ENCODE measurements around the gene HS2ST1.
"Not testable (repeated sequence)": the region's sequence is repeated elsewhere in the genome, so short reads cannot be mapped to it uniquely, and the experiment has no call there.

HS2ST1 gene

DNA sequence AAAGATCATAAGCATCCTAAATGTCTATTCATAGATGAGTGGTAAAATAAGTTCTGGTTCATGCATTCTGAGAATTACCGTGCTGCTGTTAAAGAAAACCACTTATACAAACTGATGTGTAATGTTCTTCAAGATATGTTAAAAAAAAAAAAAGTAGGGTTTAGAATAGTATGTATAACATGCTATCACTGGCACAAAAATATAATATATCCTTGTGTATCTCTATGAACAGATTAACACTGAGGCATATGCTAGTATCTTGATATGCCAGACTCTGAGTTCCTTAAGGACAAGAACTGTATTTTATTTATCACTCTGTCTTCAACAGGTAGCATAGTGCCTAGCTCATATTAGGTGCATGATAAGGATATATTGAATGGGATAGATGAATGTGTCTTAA, 108.9 kb downstream of the HS2ST1 start:
- DNase-seq (ENCODE audit: low spot score): no peak

GRCh38 chr1:87024936-87025540, 110.6 kb downstream of the HS2ST1 start:
- no peak for DNase-seq (ENCODE audit: low spot score)

- DNase-seq (ENCODE audit: low spot score): not testable (repeated sequence)
Measured at GRCh38 chr1:87027561-87027960, 113.1 kb downstream of the HS2ST1 start.

DNA sequence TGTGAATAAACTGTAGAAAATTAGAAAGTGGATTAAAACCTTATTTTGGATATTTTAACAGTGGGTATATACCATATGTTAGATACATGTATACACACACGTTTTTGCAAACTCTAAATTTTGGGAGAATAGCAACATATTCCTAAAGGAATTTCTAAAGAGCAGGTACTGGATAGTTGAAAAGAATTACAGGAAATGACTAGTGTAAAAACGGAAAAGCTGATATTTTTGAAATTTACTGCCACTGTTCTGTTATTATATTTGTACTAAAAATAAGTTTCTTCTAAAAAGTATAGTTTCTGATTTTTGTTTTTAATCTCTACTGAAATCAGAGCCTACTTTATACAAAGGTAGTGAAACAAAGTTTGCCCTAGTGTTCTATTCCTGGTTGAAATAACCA, 114.1 kb downstream of the HS2ST1 start:
- no peak for DNase-seq (ENCODE audit: low spot score)

GRCh38 chr1:87030740-87031690, 116.6 kb downstream of the HS2ST1 start:
- DNase-seq (ENCODE audit: low spot score): no peak

DNA sequence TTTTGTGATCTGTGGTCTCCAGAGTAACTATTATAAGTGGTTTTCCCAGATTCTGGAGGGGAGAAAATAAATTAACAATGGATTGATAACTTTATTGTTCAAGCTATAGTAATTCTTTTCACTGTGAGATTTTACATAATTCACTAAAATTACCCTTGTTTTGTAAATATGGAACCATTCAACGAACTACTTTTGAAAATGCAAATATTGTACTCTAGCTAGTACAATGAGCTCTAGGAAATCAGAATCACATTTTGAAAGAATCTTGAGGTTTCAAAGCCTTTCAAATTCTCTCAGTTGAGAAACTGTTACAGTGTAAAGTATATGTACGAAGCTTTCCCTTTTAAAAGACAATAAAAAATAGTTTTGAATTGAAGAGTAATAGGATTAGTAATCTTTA, 119.9 kb downstream of the HS2ST1 start:
- no peak for DNase-seq (ENCODE audit: low spot score)

DNA sequence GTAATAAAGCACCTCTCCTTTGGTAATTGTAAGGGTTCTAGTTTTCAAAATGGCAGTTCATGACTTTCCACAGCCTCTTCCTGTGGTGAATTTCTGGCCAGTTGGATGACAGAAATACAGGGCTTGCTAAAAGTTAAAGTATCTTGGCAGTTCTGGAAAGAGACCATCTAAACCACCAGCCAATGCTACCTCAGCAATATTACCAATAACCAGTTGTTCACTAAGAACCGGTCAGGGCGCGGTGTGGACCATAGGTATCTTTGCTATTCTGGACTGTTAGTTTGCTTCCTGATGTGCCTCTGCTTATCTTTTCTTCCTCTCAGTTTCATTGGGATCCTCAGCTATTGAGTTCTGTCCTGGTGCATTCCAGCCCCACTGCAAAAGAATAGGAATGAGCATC, 124.7 kb downstream of the HS2ST1 start:
- no peak for DNase-seq (ENCODE audit: low spot score)

DNA sequence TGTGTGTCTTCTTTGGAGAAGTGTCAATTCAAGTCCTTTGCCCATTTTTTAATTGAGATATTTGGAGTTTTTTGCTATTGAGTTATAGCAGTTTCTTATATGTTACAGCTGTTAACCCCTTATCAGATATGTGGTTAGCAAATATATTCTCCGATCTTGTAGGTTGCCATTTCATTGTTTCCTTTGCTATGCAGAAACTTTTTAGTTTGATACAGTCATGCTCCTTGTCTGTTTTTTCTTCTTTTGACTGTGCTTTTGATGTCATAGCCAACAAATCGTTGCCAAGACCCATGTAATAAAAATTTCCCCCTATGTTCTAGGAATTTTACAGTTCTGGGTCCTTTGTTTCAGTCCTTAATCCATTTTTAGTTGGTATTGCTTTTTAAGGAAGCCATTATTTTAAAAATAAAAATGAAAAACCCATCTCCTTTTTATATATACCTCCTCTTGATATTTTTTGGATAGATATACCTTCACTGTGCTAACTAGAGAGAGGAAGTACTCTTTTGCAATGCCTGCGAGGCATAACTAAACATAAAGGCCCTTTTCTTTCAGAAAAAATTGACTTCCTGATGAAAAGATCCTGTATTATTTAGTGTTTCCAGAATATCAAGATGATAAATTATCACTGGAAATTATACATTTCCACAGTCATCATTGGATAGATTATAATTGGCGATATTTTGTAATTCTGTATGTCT, 127.8 kb downstream of the HS2ST1 start:
- no peak for DNase-seq (ENCODE audit: low spot score)

DNA sequence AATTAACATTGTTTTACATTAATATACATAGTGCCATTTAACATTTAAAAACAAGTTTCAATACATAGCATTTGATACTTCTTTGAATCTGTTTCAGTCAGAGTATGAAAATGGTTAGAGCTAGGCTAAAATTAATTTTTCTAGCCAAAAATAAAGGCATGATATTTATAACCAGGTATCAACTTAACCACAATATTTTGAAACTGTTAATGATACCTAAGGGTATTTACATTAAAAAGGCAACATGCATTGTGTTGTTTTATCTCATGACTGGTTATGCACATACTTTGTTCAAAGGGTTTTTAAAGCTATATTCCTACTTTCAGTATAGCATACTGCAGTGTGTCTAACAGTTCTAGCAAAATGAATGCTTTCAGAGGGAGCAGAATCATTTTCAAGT, 130.0 kb downstream of the HS2ST1 start:
- DNase-seq (ENCODE audit: low spot score): no peak

DNA sequence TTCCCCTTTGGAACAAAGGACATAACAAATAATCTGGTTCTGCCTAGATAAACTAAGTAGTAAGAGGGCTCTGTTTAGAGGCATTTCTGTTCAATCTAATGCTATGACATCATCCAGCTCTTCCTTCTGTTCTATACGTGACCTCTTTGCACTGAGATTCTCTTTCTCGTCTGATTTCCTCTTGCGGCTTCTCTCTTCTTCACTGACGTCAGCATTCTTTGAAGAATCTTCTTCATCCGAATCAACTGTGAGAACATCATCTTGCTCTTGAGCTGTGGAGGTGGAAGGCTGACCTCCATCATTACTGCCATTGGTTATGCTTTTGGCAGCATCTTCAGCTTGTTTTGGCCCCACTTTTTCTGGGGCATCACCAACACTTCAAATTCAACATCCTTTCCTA, 130.4 kb downstream of the HS2ST1 start:
- DNase-seq (ENCODE audit: low spot score): no peak

DNA sequence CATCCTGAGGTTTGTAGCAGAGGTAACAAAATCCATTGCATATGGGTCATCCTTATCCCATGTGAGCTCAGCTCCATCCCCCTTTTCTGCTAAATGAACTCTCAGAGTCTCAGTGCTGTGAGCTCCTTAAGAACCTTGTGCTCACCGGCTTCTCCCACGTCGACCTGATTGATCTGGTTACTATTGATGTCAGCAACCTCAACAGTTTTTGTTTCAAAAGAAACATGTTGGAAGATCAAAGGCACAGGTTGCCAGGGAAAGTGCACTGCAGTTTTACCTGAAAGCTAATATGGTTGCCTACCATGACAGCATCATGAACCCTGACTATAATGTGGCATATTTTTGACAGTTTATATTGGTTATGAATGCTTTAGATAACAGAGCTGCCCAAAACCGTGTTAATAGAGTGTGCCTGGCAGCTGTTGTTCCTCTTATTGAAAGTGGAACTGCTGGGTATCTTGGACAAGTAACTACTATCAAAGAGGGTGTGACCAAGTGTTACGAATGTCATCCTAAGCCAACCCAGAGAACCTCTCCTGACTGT, 131.4 kb downstream of the HS2ST1 start:
- no peak for DNase-seq (ENCODE audit: low spot score)

GRCh38 chr1:87046951-87047350, 132.5 kb downstream of the HS2ST1 start:
- no peak for DNase-seq (ENCODE audit: low spot score)

GRCh38 chr1:87048237-87048636, 133.8 kb downstream of the HS2ST1 start:
- no peak for DNase-seq (ENCODE audit: low spot score)

DNA sequence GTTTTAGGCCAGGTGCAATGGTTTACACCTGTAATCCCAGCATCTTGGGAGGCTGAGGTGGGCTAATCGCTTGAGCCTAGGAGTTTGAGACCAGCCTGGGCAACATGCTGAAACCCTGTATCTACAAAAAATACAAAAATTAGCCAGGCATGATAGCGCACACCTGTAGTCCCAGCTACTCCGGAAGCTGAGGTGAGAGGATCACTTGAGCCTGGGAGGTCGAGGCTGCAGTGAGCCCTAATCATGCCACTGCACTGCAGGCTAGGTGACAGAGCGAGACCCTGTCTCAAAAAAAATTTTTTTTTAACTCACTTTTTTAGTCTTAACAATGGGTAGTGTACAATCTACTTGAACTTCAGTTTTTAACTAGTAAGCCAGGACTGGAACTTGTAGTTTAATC, 137.5 kb downstream of the HS2ST1 start:
- no peak for DNase-seq (ENCODE audit: low spot score)

DNA sequence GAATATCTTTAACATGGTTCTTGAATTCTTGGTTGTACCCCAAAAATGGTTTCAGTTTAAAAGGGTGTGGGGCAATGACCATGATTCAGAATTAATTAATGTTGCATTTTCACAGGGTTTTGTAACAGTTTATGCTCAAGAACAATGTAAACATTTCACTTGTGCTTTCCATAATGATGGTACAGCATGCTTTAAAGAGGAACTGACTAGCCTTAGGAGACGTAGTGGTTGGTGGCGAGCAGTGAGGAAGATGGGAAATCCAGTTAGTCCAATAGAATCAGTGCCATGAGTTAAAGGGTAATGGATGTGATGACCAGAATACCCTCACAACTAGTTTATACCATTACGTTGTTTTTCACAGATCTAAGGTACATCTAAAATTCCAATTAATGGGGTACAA, 138.0 kb downstream of the HS2ST1 start:
- DNase-seq (ENCODE audit: low spot score): no peak

DNA sequence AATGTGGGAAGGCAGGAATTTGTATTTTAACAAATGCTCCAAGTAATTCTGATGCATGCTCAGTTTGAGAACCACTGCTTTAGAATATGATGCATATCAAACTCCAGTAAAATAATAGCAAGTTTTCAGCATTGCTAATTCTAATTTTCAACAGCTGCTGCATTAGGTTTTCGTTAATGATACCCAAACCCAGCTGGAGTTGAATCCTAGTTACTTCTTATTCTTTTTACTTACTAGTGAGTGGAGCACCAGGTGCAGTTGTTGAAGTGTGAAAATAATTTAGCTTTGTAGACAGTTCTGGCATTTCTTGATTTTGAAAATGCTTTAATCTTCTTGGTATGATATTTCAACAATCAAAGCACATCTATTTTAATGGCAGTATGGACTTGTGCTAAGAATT, 138.5 kb downstream of the HS2ST1 start:
- DNase-seq (ENCODE audit: low spot score): no peak

GRCh38 chr1:87053446-87053845, 139.0 kb downstream of the HS2ST1 start:
- no peak for DNase-seq (ENCODE audit: low spot score)

DNA sequence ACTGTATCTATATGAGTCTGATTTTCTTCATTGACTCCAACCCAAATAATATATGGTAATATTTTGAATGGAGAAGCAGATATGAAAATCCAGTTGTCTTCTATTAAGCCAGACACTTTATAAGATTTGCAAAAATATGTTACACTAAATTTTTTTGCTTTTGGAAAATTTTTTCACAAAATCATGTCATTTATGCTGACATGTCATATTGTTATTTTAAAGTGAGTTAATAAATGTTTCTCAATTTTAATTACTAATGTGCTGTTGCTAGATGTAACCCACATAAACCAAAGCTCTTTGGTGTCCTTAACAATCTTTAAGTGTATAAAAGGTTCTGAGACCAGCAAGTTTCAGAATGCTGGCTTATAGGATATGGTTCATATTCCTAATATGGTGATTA, 142.5 kb downstream of the HS2ST1 start:
- no peak for DNase-seq (ENCODE audit: low spot score)

DNA sequence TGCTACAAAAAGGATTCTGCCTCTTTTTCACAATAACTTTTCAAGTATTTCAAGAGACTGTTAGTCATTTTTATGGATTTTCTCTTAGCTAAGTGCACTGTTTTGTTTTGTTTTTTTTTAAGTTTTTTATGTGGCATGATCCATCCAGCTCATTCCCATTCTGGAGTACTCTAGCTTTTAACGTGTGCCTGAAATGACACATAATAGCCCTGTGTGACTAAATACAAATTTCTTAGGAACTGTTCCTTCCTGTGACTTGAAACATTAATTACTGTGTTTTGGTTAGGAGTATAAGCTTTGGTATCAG, 143.9 kb downstream of the HS2ST1 start:
- DNase-seq (ENCODE audit: low spot score): no peak

DNA sequence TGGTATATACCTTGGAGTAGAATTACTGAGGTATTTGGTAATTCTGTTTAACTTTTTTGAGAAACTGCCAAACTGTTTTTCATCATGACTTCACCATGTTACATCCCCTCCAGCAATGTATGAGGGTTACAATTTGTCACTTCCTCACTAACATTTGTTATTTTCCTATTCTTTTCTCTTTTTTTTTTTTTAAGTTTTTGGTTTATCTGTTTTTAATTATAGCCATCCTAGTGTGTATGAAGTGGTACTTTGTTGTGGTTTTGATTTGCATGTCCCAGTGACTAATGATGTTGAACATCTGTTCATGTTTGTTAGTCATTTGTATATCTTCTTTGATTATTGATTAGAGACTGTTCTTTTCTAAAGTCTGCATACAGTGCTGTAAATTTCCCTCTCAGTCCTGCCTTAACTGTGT, 147.3 kb downstream of the HS2ST1 start:
- no peak for DNase-seq (ENCODE audit: low spot score)

- DNase-seq (ENCODE audit: low spot score): no peak
Measured at GRCh38 chr1:87062687-87063086, 148.3 kb downstream of the HS2ST1 start.

DNA sequence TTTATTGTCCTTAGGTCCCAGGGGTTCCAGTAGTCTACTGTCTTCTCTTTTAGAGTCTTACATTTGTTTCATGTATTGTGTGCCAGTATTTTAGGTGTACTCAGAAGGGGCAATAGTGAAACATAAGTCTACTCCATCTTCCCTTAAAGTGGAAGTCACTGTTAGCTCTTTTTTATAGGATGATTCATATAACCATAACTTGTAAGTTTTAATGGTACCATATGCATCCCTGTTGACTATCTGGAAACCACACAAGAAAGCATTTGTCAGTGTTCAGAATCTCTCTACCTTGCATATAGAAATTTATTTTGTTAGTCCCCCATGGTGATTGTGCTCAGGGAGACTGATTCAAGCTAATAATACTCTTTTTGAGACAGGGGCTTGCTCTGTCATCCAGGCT, 149.9 kb downstream of the HS2ST1 start:
- no peak for DNase-seq (ENCODE audit: low spot score)

GRCh38 chr1:87064986-87065385, 150.6 kb downstream of the HS2ST1 start:
- no peak for DNase-seq (ENCODE audit: low spot score)

All from left forelimb (tissue), 1 donor.